Endothelial cell of hepatic sinusoid (primary cell): ENCODE measurements around the gene MDC1.

Experiments used
- in situ Hi-C: cut with HindIII; loops from 2 replicates; pipeline ENCODE4 v1.10.0; 2017; ENCODE audit warnings: low sequenced_read_pairs

MDC1 gene

DNA sequence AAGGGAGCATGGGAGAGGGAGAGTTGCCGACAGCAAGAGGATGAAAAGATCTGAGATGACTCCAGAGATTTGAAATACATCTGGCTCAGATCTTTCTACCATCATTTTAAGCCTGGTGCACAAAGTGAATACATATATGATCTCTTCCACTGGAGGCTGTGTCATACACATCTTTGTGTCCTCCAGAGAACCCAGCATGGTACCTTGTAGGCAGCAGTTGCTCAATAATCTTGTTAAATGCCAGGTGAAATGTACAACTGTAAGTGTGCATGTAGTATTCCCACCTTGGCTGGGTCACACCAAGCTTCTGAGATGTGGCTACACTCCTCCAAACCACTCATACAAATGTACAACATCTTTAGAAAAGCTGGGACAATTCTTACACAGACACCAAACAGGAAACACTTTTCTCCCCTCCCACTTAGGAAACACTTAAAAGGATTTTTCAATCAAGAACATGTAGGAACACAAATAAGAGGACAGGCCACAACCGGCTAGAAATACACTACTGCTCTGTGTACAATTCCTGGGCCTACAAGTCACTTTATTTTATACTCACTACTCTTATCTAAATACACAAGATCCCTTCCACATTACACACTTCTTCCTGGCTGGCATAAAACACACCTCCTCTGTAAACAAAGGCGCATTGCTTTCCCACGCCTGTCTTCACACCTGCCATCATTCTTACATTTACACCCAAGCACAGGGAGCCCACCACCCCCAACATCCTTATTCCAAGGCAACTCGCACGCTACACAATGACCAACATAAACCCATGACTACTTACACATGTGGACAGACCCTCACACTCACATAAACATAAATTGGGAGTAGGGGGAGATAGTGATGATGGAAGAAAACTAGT, 31.1 kb upstream of the MDC1 start:
- in situ Hi-C loops, result loop anchor here (25.0 kb wide), 1 partner anchor 139 kb away; the partner anchor contains the start of gene DDR1

DNA sequence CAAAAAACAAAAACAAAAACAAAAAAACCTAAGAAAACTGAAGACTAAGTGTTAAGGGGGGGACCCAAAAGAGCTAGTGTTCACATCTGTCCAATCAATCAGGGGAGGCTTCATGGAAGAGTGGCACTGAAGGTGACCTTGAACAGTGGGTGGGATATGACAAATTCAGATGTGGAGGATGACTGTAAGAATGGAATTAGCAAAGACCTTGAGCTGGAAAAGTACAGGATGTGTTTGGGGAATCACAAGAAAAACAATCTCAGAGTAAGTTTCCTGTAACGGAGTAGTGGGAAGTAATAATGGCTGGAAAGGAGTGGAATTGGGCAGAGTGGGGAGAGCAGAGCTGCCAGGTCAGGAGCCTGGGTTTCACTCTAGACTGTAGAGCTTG, 30.2 kb upstream of the MDC1 start:
- in situ Hi-C loops, result loop anchor here (25.0 kb wide), 1 partner anchor 140 kb away; the partner anchor contains the start of gene DDR1

DNA sequence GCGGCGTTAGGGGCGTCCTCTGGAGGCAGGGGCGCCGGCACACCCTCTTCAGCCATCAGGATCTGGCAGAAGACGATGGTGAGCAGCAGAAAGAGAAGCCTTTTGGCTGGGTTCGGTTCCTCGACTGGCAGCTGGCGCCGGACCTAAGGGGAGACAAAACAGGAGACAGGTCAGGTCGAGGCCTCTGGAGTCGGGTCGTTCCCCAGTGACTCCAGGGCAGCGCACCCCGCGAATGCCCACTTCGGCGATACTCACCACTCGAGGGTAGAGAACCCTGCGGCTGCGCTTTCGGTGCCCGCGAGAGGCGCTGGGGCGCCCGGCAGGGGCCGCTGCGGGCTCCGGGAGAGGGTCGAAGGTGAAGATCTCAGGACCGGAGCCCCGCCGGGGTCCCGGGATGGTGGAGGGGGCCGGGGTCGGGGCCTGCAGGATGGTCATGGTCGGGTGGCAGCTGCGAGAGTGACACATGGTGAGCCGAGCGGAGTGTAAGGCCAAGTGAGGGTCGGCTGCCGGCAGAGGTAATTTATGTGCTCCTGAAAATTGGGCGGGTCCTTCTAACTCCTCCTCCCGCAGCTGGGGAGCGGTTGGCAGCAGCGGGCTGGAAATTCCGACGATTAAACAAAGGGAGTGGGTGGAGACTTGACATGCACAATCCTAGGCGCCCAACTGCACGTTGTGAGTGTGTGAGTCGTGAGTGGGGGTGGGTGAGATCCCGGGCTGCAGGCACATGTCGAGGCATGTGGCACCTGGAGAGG, 27.1 kb upstream of the MDC1 start, which contains the start of gene IER3:
IER3 (minus strand) TSS at position 494 of the 752 bp plus-strand sequence; CDS start at position 465, 29 bp downstream.
- in situ Hi-C loops, result loop anchor here (5.0 to 25.0 kb wide), 3 partner anchors 38 to 143 kb away; partner anchors contain the start of gene DDR1

DNA sequence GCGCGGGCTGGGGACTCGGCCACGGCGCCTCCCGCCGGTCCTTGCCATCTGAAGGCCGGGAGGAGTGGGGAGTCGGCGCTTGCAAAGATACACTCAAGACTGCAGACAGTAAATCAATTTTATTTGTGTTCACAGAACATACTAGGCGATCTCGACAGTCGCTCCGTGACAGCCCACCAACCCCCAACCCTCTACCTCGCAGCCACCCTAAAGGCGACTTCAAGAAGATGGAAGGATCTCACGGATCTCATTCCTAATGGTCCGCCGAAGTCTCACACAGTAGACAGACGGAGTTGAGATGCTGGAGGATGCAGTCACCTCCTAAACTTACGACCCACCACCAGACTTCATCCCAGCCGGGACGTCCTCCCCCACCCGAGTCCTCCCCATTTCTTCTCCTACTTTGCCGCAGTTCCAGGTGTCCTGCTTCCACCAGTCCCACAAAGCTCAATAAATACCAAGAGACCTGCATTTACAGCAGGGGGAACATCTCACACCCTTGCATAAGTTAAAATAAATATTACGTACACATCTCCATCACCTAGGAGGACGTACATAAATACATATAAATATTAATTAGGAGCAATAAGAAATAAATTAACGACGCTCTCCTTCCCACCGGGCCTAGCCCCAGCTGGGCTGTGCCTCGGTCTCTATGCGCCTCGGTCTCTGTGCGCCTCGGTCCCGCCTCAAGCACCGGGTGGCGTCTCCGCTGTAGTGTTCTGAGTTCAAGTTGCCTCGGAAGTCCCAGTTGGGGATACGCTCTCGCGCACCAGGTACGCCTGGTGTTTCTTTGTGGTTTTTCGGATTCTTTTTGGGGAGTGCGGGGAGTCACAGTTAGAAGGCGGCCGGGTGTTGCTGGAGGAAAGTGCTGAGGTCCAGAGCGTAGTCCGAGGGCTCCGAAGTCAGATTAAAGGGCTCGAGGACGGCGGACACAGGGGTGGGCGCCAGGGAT, 26.3 kb upstream of the MDC1 start:
- in situ Hi-C loops, result loop anchor here (5.0 to 25.0 kb wide), 3 partner anchors 39 to 144 kb away; partner anchors contain the start of gene DDR1

DNA sequence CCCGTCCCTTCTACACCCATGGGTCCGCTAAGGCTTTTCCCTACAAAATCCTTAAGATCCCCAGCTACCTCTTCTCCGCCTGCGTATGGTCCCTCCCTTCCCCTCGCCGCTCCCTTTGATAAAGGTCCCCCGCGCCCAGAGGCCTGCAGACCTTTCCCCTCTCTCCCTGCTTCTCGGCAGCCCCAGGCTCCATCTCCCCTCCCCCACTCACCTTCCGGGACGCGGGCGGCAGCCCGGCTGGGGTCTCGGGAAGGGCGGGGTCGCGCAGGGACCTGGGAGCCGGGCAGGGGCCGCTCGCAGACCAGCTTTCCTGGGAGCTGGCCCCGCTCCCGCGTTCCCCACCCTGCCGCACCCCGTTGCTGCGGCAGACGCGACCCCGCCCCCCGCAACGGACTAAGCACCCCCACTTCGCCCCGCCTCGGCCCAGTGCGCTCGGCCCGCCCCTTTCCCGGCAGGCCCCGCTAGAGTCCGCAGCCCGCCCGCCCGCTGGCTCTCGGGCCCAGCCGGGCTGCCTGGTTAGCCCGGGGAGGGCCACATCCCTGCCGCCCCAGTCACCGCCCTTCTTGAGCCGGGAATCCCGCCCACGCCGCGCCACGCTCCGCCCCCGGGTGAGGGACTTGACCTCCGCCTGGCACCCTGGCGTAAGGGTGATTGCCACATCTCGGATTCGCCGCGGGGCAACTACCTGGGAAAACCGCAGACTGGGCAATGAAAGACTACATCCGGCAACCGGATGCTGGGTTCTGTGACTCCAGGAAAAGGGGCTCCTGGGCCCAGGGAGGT, 25.4 kb upstream of the MDC1 start, which contains the start of gene FLOT1:
FLOT1 (minus strand) TSS at position 372 of the 783 bp plus-strand sequence. CDS start 498 bp downstream, outside the sequence.
- in situ Hi-C loops, result loop anchor here (5.0 to 25.0 kb wide), 3 partner anchors 40 to 145 kb away; partner anchors contain the start of gene DDR1

DNA sequence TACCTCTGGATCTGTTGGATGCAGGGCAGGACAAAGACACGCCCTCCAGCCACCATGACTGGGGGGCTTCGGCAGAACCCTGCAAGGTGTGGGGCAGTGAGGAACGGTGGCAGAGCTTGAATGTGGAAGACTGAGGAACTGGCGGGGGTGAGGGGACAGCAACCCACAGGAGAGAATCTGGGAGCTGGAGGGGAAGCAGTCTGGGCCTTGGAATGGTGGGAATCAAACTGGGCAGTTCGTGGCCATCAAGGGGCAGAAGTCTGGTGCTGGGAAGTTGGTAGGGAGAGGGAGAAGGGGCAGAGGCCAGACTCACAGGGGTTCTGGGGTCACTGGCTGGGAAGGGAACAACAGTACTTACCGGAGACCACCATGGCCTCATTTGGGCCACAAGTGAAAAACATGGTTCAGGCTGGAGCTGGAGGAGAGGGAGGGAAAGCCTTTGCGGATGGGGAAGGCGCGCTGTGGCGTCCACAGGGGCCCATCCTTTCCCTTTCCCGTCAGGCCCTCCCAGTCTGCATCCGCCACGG, 24.8 kb upstream of the MDC1 start:
- in situ Hi-C loops, result loop anchor here (5.0 to 25.0 kb wide), 3 partner anchors 40 to 145 kb away; partner anchors contain the start of gene DDR1

DNA sequence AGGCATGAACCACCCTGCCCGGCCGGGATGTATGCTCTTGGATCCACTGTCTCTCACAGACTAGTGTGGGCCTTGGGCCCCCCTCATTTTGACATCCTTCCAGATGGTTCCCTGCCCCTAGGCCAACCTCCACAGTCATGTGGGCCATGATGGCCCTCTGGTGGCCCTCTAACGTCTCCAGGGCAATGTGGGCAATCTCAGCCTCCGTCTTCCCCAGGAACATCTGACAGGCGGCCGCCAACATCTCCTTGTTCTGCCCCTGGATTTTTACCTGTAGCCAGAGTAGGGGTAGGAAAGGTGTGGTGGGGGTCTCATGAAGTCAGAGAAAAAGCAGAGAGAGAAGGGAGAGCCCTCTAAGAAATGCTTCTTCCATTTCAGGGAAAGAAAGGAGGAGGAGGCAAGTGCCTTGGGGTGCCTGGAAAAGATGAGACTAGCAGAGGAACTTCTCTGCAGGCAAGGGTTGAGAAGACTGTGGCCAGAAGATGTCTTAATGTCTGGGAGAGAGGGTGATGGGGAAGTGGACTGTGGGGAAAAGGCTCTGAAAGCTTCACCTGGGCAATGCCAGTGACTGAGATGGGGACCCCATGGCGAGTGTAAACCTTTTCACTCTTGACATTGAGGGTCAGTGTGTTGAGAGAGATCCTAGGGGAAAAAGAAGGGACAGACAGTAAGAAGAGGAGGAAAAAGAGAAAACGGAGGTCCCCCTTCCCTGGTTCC, 24.1 kb upstream of the MDC1 start:
- in situ Hi-C loops, result loop anchor here (5.0 to 25.0 kb wide), 3 partner anchors 41 to 146 kb away; partner anchors contain the start of gene DDR1

DNA sequence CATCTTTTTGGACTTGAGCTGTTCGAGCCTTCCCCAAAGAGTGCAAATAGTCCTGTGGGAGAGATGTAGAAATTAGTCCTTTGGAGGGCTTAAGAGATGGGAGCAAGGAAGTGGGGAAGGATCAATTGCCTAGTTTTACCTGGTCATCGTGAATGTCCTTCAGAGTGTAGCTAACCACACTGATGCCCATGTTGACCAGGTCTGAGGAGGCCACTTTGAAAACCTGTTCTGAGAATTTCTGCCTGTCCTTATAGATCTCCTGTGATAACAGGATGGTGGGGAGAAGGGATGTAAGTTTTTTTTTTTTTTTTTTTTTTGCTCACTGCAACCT, 23.4 kb upstream of the MDC1 start:
- in situ Hi-C loops, result loop anchor here (5.0 to 25.0 kb wide), 3 partner anchors 42 to 147 kb away; partner anchors contain the start of gene DDR1

DNA sequence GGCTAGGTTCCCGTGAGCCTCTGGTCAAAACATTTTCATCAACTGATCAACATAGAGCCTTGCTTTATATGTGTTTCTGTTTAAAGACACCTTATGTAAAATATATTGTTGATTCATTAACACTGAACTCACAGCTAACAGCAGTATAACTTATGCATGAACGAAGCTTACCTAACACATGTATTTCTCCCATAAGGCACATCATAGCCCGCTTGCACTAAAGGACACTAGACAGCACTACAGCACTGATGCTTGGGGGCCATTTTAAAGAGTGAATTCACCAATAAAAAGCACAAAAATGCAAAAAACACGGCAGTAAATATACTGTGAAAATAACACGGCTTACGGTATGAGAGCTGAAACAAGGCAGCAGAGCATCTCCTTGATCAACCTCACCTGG, 21.5 kb upstream of the MDC1 start:
- in situ Hi-C loops, result loop anchor here (10.0 to 25.0 kb wide), 2 partner anchors 149 to 194 kb away; partner anchors contain the start of gene DDR1

DNA sequence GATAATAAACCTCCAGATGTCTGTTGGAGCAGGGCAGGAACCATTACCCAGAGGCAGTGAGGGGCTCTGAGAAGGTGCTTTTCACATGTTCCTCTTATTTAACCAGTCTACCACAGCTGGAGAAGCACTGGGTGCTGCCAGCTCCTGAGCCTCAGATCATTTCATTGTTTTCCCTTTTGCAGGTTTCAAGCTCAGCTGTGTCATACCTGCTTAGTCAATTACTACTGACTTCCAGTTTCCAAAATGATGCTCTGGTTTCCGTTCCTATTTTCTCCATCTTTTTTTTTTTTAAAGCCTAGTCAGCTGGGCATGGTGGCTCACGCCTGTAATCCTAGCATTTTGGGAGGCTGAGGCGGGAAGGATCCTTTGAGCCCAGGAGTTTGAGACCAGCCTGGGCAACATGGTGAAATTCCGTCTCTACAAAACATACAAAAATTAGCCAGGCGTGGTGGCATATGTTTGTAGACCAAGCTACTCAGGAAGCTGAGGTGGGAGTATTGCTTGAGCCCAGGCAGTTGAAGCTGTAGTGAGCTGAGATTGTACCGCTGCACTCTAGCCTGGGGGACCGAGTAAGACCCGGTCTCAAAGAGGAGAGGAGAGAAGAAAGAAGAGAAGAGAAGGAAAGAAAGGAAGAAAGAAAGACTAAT, 18.7 kb upstream of the MDC1 start:
- in situ Hi-C loops, result loop anchor here (10.0 to 25.0 kb wide), 2 partner anchors 152 to 191 kb away; partner anchors contain the start of gene DDR1

DNA sequence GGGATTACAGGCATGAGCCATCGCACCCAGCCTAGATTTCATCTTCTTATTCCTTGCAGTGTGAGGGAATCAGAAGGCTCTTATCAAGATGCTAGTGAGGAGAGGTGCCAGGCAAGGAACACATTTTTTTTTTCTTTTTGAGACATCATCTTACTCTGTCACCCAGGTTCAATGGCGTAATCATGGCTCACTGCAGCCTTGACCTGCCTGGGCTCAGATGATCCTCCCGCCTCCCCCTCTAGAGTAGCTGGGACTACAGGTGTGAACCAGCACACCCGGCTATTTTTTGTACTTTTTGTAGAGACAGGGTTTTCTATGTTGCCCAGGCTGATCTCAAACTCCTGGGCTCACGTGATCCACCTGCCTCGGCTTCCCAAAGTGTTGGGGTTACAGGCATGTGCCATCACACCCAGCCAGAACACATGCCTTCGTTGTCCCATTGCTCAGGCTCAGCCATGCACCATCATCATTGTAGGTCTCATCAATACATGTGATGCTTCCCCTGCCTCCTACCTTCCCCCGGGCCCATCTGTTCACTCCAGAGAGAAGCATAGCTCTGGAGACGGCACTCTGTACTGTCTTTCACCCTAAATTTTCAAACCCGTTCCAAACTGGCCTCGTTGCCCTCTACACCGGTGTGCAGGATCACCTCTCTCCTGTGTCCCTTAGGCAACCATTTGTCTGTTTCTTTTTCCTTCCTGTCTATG, 15.3 kb upstream of the MDC1 start:
- in situ Hi-C loops, result loop anchor here (10.0 to 25.0 kb wide), 2 partner anchors 155 to 188 kb away; partner anchors contain the start of gene DDR1

DNA sequence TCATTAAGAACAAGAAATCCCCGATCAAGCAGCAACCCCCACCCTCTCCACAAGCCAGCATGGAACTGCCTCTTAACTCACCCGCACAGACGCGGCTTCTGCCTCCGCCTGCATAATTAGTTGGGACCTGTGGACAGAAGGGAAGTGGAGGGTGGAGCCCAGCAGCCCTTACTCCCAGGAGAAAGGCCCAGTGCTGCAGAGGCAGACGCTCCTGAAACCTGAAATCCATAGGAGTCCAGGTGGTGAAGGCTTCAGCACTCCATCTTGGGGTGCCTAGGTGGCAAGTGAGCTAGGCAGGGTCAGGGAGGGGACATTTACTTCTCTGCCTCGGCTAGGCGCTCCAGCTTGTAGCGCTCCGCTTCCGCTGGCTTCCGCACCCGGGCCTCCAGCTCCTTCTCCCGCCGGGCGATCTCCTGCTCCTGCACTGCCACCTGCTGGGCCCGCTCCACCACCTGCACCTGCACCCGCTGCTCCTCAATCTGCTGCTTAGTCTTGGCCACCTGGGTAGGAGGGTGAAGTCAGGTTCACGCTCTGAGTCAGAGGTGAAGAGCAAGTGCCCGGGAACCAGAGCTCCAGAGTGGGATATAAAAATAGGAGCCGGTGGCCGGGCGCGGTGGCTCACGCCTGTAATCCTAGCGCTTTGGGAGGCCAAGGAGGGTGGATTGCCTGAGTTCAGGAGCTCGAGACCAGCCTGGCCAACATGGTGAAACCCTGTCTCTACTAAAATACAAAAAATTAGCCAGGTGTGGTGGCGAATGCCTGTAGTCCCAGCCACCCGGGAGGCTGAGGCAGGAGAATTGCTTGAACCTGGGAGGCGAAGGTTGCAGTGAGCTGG, 13.7 kb upstream of the MDC1 start:
- in situ Hi-C loops, result loop anchor here (10.0 to 25.0 kb wide), 2 partner anchors 156 to 186 kb away; partner anchors contain the start of gene DDR1

DNA sequence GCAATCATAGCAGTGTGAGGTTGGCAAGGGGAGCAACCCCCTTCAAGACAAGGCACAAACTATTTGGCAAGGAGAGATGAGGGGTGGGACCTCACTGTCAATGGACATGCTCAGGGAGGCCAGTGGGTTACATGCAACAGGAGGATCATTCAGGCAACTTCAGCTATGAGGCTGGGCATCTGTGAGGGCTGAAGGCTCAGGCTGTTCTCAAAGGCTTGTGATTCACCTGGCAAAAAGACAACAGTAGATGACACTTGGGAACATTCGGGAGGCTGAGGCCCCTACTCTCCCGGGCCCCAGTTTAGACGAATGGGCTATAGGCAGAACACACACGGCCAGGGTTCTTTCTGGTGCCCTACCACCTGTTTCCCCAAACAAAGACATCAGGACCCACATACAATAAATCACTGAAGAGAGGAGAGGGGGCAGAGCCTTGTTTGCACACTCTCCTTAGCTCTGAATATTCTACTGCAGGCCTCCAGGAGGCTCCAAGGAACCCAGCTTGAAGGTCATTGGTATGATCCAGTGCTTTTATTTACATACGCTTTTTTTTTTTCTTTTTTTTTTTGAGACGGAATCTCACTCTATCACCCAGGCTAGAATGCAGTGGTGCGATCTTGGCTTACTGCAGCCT, 11.0 kb upstream of the MDC1 start:
- in situ Hi-C loops, result loop anchor here (25.0 kb wide), 1 partner anchor 159 kb away; the partner anchor contains the start of gene DDR1

DNA sequence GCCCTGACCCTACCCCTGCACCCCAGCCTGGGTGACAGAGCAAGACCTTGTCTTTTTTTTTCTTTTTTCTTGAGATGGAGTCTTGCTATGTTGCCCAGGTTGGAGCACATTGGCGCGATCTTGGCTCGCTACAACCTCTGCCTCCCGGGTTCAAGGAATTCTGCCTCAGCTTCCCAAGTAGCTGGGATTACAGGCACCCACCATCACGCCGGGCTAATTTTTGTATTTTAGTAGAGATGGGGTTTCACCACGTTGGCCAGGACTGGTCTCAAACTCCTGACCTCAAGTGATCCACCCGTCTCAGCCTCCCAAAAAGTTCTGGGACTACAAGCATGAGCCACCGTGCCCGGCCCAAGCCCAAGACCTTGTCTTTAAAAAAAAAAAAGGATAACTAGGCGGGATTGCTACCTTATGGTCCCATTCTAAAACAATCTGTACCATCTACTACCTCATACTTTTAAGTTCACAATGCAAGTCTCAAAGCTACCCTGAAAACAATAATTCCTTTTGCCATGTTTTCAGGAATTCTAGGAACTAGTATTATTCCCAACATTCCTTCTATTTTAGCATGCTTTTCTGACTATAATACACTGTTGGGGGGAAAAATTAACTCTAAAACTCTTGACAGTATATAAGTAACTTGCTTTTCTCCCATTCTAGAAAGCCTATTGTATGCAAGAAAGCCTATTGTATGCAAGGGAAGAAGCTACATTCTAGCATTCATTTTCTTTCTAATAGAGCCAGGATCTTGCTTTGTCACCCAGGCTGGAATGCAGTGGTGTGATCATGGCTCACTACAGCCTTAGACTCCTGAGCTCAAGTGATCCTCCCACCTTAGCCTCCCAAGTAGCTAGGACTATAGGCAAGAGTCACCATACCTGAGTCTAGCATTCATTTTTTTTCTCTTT, 9.7 kb upstream of the MDC1 start:
- in situ Hi-C loops, result loop anchor here (25.0 kb wide), 1 partner anchor 161 kb away; the partner anchor contains the start of gene DDR1
